Aorta (tissue), 5 donors: Measurements from ENCODE around the gene FGFBP1. TPM values are rescaled to one million over a fixed set of nuclear protein-coding genes. Genes with fewer than 3 reads are reported as not detected.

Experiments used
- ATAC-seq: fragments of 200-7000 bp; cut with Tn5 transposase; one replicate; pipeline ENCODE4 v1.9.1; 2022; ENCODE audit warnings: moderate library complexity; ENCODE audit not compliant: low FRiP score
- DNase-seq, 2 donors: peaks; one replicate each; pipeline ENCODE4 v3.0.0-alpha.2; 2020
- H3K27ac ChIP-seq, 2 donors: one replicate each; pipeline ENCODE4 v1.5.1; 2013; ENCODE audit warnings: low read length in 2 of 2, mild to moderate bottlenecking in 2 of 2, moderate library complexity in 2 of 2, control low read depth in 1 of 2, inconsistent platforms in 1 of 2, low read depth in 1 of 2
- H3K27me3 ChIP-seq, 2 donors: one replicate each; pipeline ENCODE4 v1.6.1; 2013; ENCODE audit warnings: control low read depth in 1 of 2, low read length in 1 of 2, mild to moderate bottlenecking in 1 of 2, moderate library complexity in 1 of 2; ENCODE audit not compliant: insufficient read depth in 2 of 2, control insufficient read depth in 1 of 2
- H3K36me3 ChIP-seq, 2 donors: one replicate each; pipeline ENCODE4 v1.6.1; 2013; ENCODE audit warnings: control low read depth in 1 of 2, low read length in 1 of 2, mild to moderate bottlenecking in 1 of 2; ENCODE audit not compliant: insufficient read depth in 2 of 2, control insufficient read depth in 1 of 2
- H3K4me1 ChIP-seq, 2 donors: one replicate each; pipeline ENCODE4 v1.6.1; 2013; ENCODE audit warnings: low read length in 2 of 2, control low read depth in 1 of 2, mild to moderate bottlenecking in 1 of 2, moderate library complexity in 1 of 2; ENCODE audit not compliant: insufficient read depth in 2 of 2, control insufficient read depth in 1 of 2
- H3K4me3 ChIP-seq, 2 donors: one replicate each; pipeline ENCODE4 v1.5.1; 2013; ENCODE audit warnings: low read length in 2 of 2, control low read depth in 1 of 2, mild to moderate bottlenecking in 1 of 2
- H3K9me3 ChIP-seq: one replicate; pipeline ENCODE4 v1.6.1; 2013; ENCODE audit warnings: mild to moderate bottlenecking, low read length; ENCODE audit not compliant: control insufficient read depth
- WGBS, 2 donors: extraction: QIAGEN DNeasy Blood & Tissue Kit; methylation state at CpG; one replicate each; pipeline ENCODE4 v1.1.7; 2013; 5-methylcytosine and 5-hydroxymethylcytosine counted together
- intact Hi-C, 2 donors: fragments of 100-400 bp; cut with DNase I; formaldehyde crosslinking; loops; one replicate each; pipeline versions ENCODE4 v1.14.2 to v1.15.0; 2022
- polyA plus RNA-seq, 2 donors: library from polyadenylated mRNA; stranded (reverse); fragments of 200-250 nt; gene quantifications; one replicate each; pipeline ENCODE4 v1.2.3, GENCODE V29; 2013
- total RNA-seq, 2 donors: library from RNA; stranded (reverse); fragmentation: NEBNext Ultra II Directional; extraction: Animal tissue kit (Norgen Biotek cat#: 25700); gene quantifications; one replicate each; pipeline ENCODE4 v1.2.1, GENCODE V29; 2021
- donor health status: healthy with polysubstance abuse.
- donor health status: Bipolar disorder and iron deficiency.
- donor health status: DM: no; HTN: no; CAD: no.
- donor health status: DM: no; HTN: no; CAD: no.
- donor health status: DM: yes; HTN: yes; CAD: no.

FGFBP1 gene
- total and polyA plus RNA-seq, 4 donors, result 0.20 TPM; not detected in 3

GRCh38 chr4:15953625-15954024 is 15.1 kb upstream of the FGFBP1 start:
- intact Hi-C loops, result loop anchor here (2.0 to 10.0 kb wide), 2 partner anchors 147 to 209 kb away; no protein-coding TSS in a partner anchor
- 91 to 92% methylated on average over 5 of the region's 5 CpGs for WGBS, 2 donors

GRCh38 chr4:15951781-15952180 is 13.2 kb upstream of the FGFBP1 start:
- intact Hi-C loops, result loop anchor here in 1 of 2 donors (10.0 kb wide), 1 partner anchor 207 kb away; no protein-coding TSS in a partner anchor
- H3K4me1 ChIP-seq, result no peaks in the 10 kb centered on the region
- no peaks in the 10 kb centered on the region for H3K9me3 ChIP-seq
- H3K27ac ChIP-seq, result no peak overlapping the region
- H3K27me3 ChIP-seq, result no peaks in the 10 kb centered on the region
- H3K36me3 ChIP-seq, result no peaks in the 10 kb centered on the region
- no peak overlapping the region for H3K4me3 ChIP-seq
- ATAC-seq (no peak), DNase-seq (no peak)

More at GRCh38 chr4:15953625-15954024, 15.1 kb upstream of the FGFBP1 start:
- Histone ChIP-seq H3K9me3 (no peaks in the 10 kb centered on the region), H3K27me3 (no peaks in the 10 kb centered on the region), H3K4me3 (no peak overlapping the region), H3K4me1 (no peaks in the 10 kb centered on the region), H3K27ac (no peak overlapping the region), H3K36me3 (no peaks in the 10 kb centered on the region)
- DNase-seq, result no peak
- ATAC-seq, result no peak

GRCh38 chr4:15948826-15949225 is 10.3 kb upstream of the FGFBP1 start:
- DNase-seq (no peak), ATAC-seq (no peak)
- no peak overlapping the region for H3K4me3 ChIP-seq
- no peak overlapping the region for H3K27ac ChIP-seq
- 76 to 89% methylated on average over 9 of the region's 9 CpGs for WGBS, 2 donors
- no peaks in the 10 kb centered on the region for H3K36me3 ChIP-seq
- no peaks in the 10 kb centered on the region for H3K4me1 ChIP-seq
- intact Hi-C loops, result no loop called here
- no peaks in the 10 kb centered on the region for H3K27me3 ChIP-seq
- no peaks in the 10 kb centered on the region for H3K9me3 ChIP-seq

GRCh38 chr4:15947684-15948083 is 9.1 kb upstream of the FGFBP1 start:
- DNase-seq (no peak), ATAC-seq (no peak)
- no peaks in the 10 kb centered on the region for H3K36me3 ChIP-seq
- no peak overlapping the region for H3K27ac ChIP-seq
- H3K4me3 ChIP-seq, result no peak overlapping the region
- WGBS, 2 donors, result 88 to 93% methylated on average over 8 of the region's 8 CpGs
- H3K4me1 ChIP-seq, result no peaks in the 10 kb centered on the region
- no peaks in the 10 kb centered on the region for H3K27me3 ChIP-seq
- intact Hi-C loops, result no loop called here
- no peaks in the 10 kb centered on the region for H3K9me3 ChIP-seq

GRCh38 chr4:15945516-15945915 is 7.0 kb upstream of the FGFBP1 start:
- WGBS, 2 donors, result 60 to 82% methylated on average over 1 of the region's 1 CpG
- DNase-seq, result no peak
- Histone ChIP-seq H3K27me3 (no peaks in the 10 kb centered on the region), H3K4me1 (no peaks in the 10 kb centered on the region), H3K27ac (no peak overlapping the region), H3K4me3 (no peak overlapping the region), H3K36me3 (no peaks in the 10 kb centered on the region), H3K9me3 (no peaks in the 10 kb centered on the region)
- no peak for ATAC-seq
- intact Hi-C loops, result no loop called here

DNA sequence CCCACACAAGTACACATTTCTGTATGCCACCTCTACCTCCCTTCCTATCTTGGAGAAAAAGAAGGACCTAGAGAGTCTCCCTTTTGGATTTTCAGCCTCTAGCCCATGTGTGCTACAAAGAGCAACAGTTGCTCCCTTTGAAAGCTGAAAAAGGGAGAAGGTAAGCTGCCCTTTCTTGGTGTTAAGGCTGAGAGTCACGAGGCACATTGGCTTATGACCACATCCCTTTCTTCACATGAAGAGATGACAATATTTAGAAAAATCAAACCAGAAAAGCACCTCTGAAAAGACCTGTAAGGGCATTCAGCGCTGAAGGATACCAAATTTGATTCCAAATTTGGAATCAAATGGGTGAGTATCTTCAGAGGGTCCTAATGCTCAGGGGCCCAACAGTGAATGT is 6.4 kb upstream of the FGFBP1 start:
- intact Hi-C loops, result no loop called here
- H3K27me3 ChIP-seq, result no peaks in the 10 kb centered on the region
- no peaks in the 10 kb centered on the region for H3K36me3 ChIP-seq
- ATAC-seq, result no peak
- no peaks in the 10 kb centered on the region for H3K9me3 ChIP-seq
- DNase-seq, result no peak
- no peak overlapping the region for H3K4me3 ChIP-seq
- H3K27ac ChIP-seq, result no peak overlapping the region
- 78 to 86% methylated on average over 2 of the region's 2 CpGs for WGBS, 2 donors
- H3K4me1 ChIP-seq, result no peaks in the 10 kb centered on the region

DNA sequence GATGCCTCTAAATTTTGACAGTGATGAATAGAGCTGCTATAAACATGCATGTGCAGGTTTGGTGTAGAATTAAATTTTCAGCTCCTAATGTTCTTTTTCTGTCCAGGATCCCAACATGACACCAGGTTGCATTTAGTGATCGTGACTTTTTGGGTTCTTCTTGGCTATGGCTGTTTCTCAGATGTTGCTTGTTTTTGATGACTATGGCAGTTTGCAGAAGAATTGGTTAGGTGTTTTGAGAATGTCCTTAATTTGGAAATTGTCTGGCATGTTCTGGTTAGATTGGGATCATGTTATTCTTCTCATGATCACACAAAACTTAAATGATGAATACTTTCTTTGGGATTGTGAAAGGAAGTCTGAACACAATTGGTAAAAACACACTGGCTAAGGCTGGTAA is 3.7 kb upstream of the FGFBP1 start:
- 88 to 90% methylated on average over 1 of the region's 1 CpG for WGBS, 2 donors
- Histone ChIP-seq H3K4me1 (no peaks in the 10 kb centered on the region), H3K4me3 (no peak overlapping the region), H3K9me3 (no peaks in the 10 kb centered on the region), H3K27me3 (no peaks in the 10 kb centered on the region), H3K27ac (no peak overlapping the region), H3K36me3 (no peaks in the 10 kb centered on the region)
- ATAC-seq (no peak), DNase-seq (no peak)
- intact Hi-C loops, result no loop called here

GRCh38 chr4:15938182-15938581 is 358 bp downstream of the FGFBP1 start:
- ATAC-seq (no peak), DNase-seq (no peak)
- Histone ChIP-seq H3K9me3 (no peaks in the 10 kb centered on the region), H3K27ac (no peak overlapping the region), H3K4me1 (no peaks in the 10 kb centered on the region), H3K4me3 (no peak overlapping the region), H3K27me3 (no peaks in the 10 kb centered on the region), H3K36me3 (no peaks in the 10 kb centered on the region)
- intact Hi-C loops, result no loop called here
- 35 to 49% methylated on average over 8 of the region's 8 CpGs for WGBS, 2 donors

DNA sequence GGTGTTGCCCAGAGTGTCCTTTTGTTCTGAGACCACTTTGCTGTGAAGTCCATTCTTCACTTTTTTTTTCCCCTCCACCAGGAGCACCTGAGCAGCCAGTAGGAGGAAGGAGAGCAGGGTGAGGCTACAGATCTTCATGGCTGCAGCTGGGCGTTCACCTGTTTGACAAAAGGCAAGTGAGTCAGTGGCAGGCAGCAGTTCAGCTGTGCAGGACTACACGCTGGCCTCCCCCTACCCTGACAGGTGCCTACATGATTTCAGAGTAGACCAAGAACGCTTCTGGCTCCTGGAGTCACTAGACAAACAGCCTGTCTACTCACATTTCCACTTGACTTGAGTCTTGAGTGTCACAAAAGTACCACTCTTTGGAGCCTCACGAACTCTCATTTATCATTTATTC is 2.0 kb downstream of the FGFBP1 start:
- Histone ChIP-seq H3K27ac (no peak overlapping the region), H3K36me3 (no peaks in the 10 kb centered on the region), H3K4me1 (no peaks in the 10 kb centered on the region), H3K4me3 (no peak overlapping the region), H3K9me3 (no peaks in the 10 kb centered on the region), H3K27me3 (no peaks in the 10 kb centered on the region)
- intact Hi-C loops, result no loop called here
- no peak for DNase-seq
- ATAC-seq, result no peak
- 96 to 99% methylated on average over 4 of the region's 4 CpGs for WGBS, 2 donors
